Endometrial microvascular endothelial cells (primary cell): ENCODE data around the gene GAREM1. TPM values are rescaled to one million over a fixed set of nuclear protein-coding genes. Genes with fewer than 3 reads are reported as not detected.

Experiments used
- in situ Hi-C: cut with HindIII; loops from 2 replicates; pipeline ENCODE4 v1.10.0; 2017; ENCODE audit warnings: low sequenced_read_pairs, low pct_unique_long_range_greater_than_20kb; ENCODE audit errors: inconsistent ontology term
- total RNA-seq: library from RNA; depleted of rRNA; stranded (reverse); fragments of >200 nt; gene quantifications from one replicate; pipeline ENCODE4 v1.2.3, GENCODE V29; 2015; ENCODE audit errors: inconsistent ontology term

Gene GAREM1
- total RNA-seq, 1 donor from 2014 or later: not detected

GRCh38 chr18:32435631-32436500, 34.8 kb downstream of the GAREM1 start:
- in situ Hi-C loops: no loop called here

- in situ Hi-C loops: no loop called here
Observed at GRCh38 chr18:32431753-32432152, 38.9 kb downstream of the GAREM1 start.

GRCh38 chr18:32429402-32429801, 41.3 kb downstream of the GAREM1 start:
- in situ Hi-C loops: no loop called here

GRCh38 chr18:32427084-32427900, 43.4 kb downstream of the GAREM1 start:
- in situ Hi-C loops: no loop called here

- in situ Hi-C loops: no loop called here
Observed at GRCh38 chr18:32425466-32425865, 45.2 kb downstream of the GAREM1 start.

- in situ Hi-C loops: no loop called here
Observed at GRCh38 chr18:32424696-32425095, 46.0 kb downstream of the GAREM1 start.

- in situ Hi-C loops: no loop called here
Observed at GRCh38 chr18:32422978-32423740, 47.5 kb downstream of the GAREM1 start.

- in situ Hi-C loops: no loop called here
Observed at GRCh38 chr18:32422201-32422600, 48.5 kb downstream of the GAREM1 start.

GRCh38 chr18:32420084-32420750, 50.5 kb downstream of the GAREM1 start:
- in situ Hi-C loops: no loop called here

GRCh38 chr18:32418148-32418547, 52.5 kb downstream of the GAREM1 start:
- in situ Hi-C loops: no loop called here

GRCh38 chr18:32405588-32405987, 65.1 kb downstream of the GAREM1 start:
- in situ Hi-C loops: no loop called here

- in situ Hi-C loops: no loop called here
Observed at GRCh38 chr18:32401621-32402020, 69.1 kb downstream of the GAREM1 start.

- in situ Hi-C loops: no loop called here
Observed at GRCh38 chr18:32393407-32393806, 77.3 kb downstream of the GAREM1 start.

GRCh38 chr18:32391126-32391525, 79.6 kb downstream of the GAREM1 start:
- in situ Hi-C loops: no loop called here

- in situ Hi-C loops: no loop called here
Observed at GRCh38 chr18:32389858-32390257, 80.8 kb downstream of the GAREM1 start.

- in situ Hi-C loops: no loop called here
Observed at GRCh38 chr18:32389191-32389590, 81.5 kb downstream of the GAREM1 start.

GRCh38 chr18:32386471-32386870, 84.2 kb downstream of the GAREM1 start:
- in situ Hi-C loops: no loop called here

- in situ Hi-C loops: no loop called here
Observed at GRCh38 chr18:32383050-32383819, 87.4 kb downstream of the GAREM1 start.
